OCI-LY7 (cell line): ENCODE data around the gene MCRIP2. TPM values are rescaled to one million over a fixed set of nuclear protein-coding genes. Genes with fewer than 3 reads are reported as not detected.

Experiments
- BruUV-seq: library from RNA; stranded (reverse); fragments of 400-500 nt; replicated peaks from 2 replicates; lab custom pipeline; 2021; lab: Mats Ljungman, UMichigan
- CTCF ChIA-PET: fragments of 300-600 bp; sonication (Branson Sonifier 250); formaldehyde crosslinking; loops from one replicate; lab custom pipeline; 2022; ENCODE audit warnings: antibody characterized with exemption; ENCODE audit not compliant: unreplicated experiment; lab: Charles Lee
- POLR2A ChIA-PET: fragments of 300-600 bp; sonication (Branson Sonifier 250); formaldehyde crosslinking; loops from one replicate; lab custom pipeline; 2022; ENCODE audit warnings: antibody characterized with exemption; lab: Charles Lee
- DNase-seq: peaks from one replicate; pipeline ENCODE4 v3.0.0-alpha.2; 2015; ENCODE audit warnings: low spot score
- H2AFZ ChIP-seq: fragments of 200-600 bp; sonication (generic), shearing (Covaris generic); 2 replicates; pipeline ENCODE4 v1.6.1; 2014; ENCODE audit warnings: mild to moderate bottlenecking, antibody characterized with exemption, low read length, moderate library complexity
- H3K27ac ChIP-seq: fragments of 200-600 bp; sonication (generic); 2 replicates; pipeline ENCODE4 v1.5.1; 2014; ENCODE audit warnings: mixed run types, low read depth, mild to moderate bottlenecking, moderate library complexity, low read length, inconsistent platforms; ENCODE audit not compliant: poor library complexity, severe bottlenecking
- H3K36me3 ChIP-seq: fragments of 200-600 bp; sonication (generic); 2 replicates; pipeline ENCODE4 v1.6.1; 2014; ENCODE audit warnings: mild to moderate bottlenecking, antibody characterized with exemption, low read length, moderate library complexity, mixed read lengths; ENCODE audit not compliant: insufficient read depth
- H3K4me1 ChIP-seq: fragments of 200-600 bp; sonication (generic); 2 replicates; pipeline ENCODE4 v1.5.1; 2014; ENCODE audit warnings: mild to moderate bottlenecking, low read length; ENCODE audit not compliant: insufficient read depth, poor library complexity, severe bottlenecking
- H3K4me2 ChIP-seq: fragments of 200-600 bp; sonication (generic); 2 replicates; pipeline ENCODE4 v1.6.1; 2014; ENCODE audit warnings: mild to moderate bottlenecking, low read length
- H3K4me3 ChIP-seq: fragments of 200-600 bp; sonication (generic); 2 replicates; pipeline ENCODE4 v1.5.1; 2014; ENCODE audit warnings: mild to moderate bottlenecking, low read depth, low read length; ENCODE audit not compliant: poor library complexity, severe bottlenecking
- H3K79me2 ChIP-seq: fragments of 200-600 bp; sonication (generic); 2 replicates; pipeline ENCODE4 v1.6.1; 2016; ENCODE audit warnings: low read depth, mild to moderate bottlenecking, low read length, moderate library complexity, mixed read lengths; ENCODE audit not compliant: insufficient read depth
- H3K9me2 ChIP-seq: fragments of 200-600 bp; sonication (generic); 2 replicates; pipeline ENCODE4 v1.6.1; 2016; ENCODE audit warnings: mild to moderate bottlenecking, low read length, mixed read lengths; ENCODE audit not compliant: insufficient read depth
- H3K9me3 ChIP-seq: fragments of 200-600 bp; sonication (generic); 2 replicates; pipeline ENCODE4 v1.6.1; 2014; ENCODE audit warnings: mild to moderate bottlenecking, mixed run types, low read length, mixed read lengths
- H4K20me1 ChIP-seq: fragments of 200-600 bp; sonication (generic); 2 replicates; pipeline ENCODE4 v1.6.1; 2014; ENCODE audit warnings: mild to moderate bottlenecking, antibody characterized with exemption, low read length, moderate library complexity, mixed read lengths; ENCODE audit not compliant: insufficient read depth
- CTCF ChIP-seq: fragments of 200-600 bp; sonication (generic); conservative IDR thresholded peaks from 2 replicates; pipeline ENCODE4 v1.5.1; 2014; ENCODE audit warnings: mild to moderate bottlenecking, antibody characterized with exemption, low read length, moderate library complexity, mixed read lengths
- EZH2phosphoT487 ChIP-seq: fragments of 200-600 bp; sonication (generic); IDR thresholded peaks from 2 replicates; pipeline ENCODE4 v1.6.1; 2018; ENCODE audit warnings: low read depth, borderline replicate concordance, mild to moderate bottlenecking, mixed run types, antibody characterized with exemption, low read length, moderate library complexity, mixed read lengths
- intact Hi-C: fragments of 100-400 bp; cut with micrococcal nuclease; formaldehyde crosslinking; loops from one replicate; pipeline ENCODE4 v1.10.0; 2022; ENCODE audit not compliant: unreplicated experiment
- total RNA-seq, 2 experiments: library from RNA; depleted of rRNA in 1 of 2; stranded (reverse); fragments of >200 nt in 1 of 2; shearing (Covaris generic) in 1 of 2; gene quantifications; 2 replicates each; pipeline ENCODE4 v1.2.3, GENCODE V29; 2014 to 2022

MCRIP2 gene
- total RNA-seq, 2 experiments from 2014 or later: 62.8 to 64.1 TPM

GRCh38 chr16:683396-684070 is 41.9 kb downstream of the MCRIP2 start:
- no TSS peak for BruUV-seq
- H2AFZ ChIP-seq: no peak overlapping the region
- TF ChIP-seq CTCF (no peak), EZH2phosphoT487 (no peak)
- H3K9me3 ChIP-seq: no peaks in the 10 kb centered on the region
- no peaks in the 10 kb centered on the region for H3K9me2 ChIP-seq
- peaks cover 34% of the 10 kb centered on the region for H3K4me1 ChIP-seq
- peaks cover 5% of the 10 kb centered on the region; the same call in 1 of the 2 replicates for H4K20me1 ChIP-seq
- H3K79me2 ChIP-seq: peaks cover 25% of the 10 kb centered on the region; the same call in 1 of the 2 replicates
- H3K4me2 ChIP-seq: peak overlapping the region; percentile 96
- H3K27ac ChIP-seq: peak overlapping the region; percentile 33
- H3K4me3 ChIP-seq: peak overlapping the region; percentile 83
- ChIA-PET POLR2A (no interaction called here), CTCF (no interaction called here)
- H3K36me3 ChIP-seq: peaks cover 46% of the 10 kb centered on the region
- DNase-seq: no peak
- intact Hi-C loops: loop anchor here (5.0 kb wide), 1 partner anchor 39 kb away; the partner anchor contains the start of gene ANTKMT

GRCh38 chr16:684071-684794 is 42.6 kb downstream of the MCRIP2 start, which contains the start of gene JMJD8:
Gene JMJD8 (minus strand): TSS chr16:684334. CDS start chr16:684319, 15 bp downstream.
- POLR2A ChIA-PET: no interaction called here
- Histone ChIP-seq H3K36me3 (peaks cover 46% of the 10 kb centered on the region), H3K79me2 (peaks cover 27% of the 10 kb centered on the region; the same call in 1 of the 2 replicates), H2AFZ (no peak within 1 kb of the TSS), H3K9me2 (no peaks in the 10 kb centered on the region), H3K4me2 (peak within 1 kb of the TSS; percentile 96), H4K20me1 (0 out of 2 replicates have a peak, but pooled peaks cover 5% of the 10 kb centered on the region), H3K9me3 (no peaks in the 10 kb centered on the region), H3K27ac (peak within 1 kb of the TSS; percentile 33), H3K4me3 (peak within 1 kb of the TSS; percentile 83), H3K4me1 (peaks cover 36% of the 10 kb centered on the region)
- intact Hi-C loops: loop anchor here (5.0 kb wide), 1 partner anchor 38 kb away; the partner anchor contains the start of gene ANTKMT
- peak; percentile 97 for DNase-seq
- TF ChIP-seq EZH2phosphoT487 (no peak), CTCF (no peak)
- BruUV-seq: no TSS peak
- CTCF ChIA-PET: no interaction called here
